Brain microvascular endothelial cell (primary cell): ENCODE results near the gene ZFPM1.

Experiments
- DNase-seq: peaks from one replicate; pipeline ENCODE4 v3.0.0-alpha.2; 2020
- H3K27ac ChIP-seq: fragments of 250-450 bp; sonication (Bioruptor Pico); 2 replicates; pipeline ENCODE4 v1.5.1; 2020; ENCODE audit warnings: mild to moderate bottlenecking, moderate library complexity
- H3K27me3 ChIP-seq: fragments of 250-450 bp; sonication (Bioruptor Pico); replicated peaks from 2 replicates; pipeline ENCODE4 v1.5.1; 2020; ENCODE audit warnings: mild to moderate bottlenecking
- H3K36me3 ChIP-seq: fragments of 250-450 bp; sonication (Bioruptor Pico); replicated peaks from 2 replicates; pipeline ENCODE4 v1.5.1; 2020; ENCODE audit warnings: mild to moderate bottlenecking
- H3K4me3 ChIP-seq: 2 replicates; pipeline ENCODE4 v1.5.1; 2011; ENCODE audit warnings: low read depth, mild to moderate bottlenecking, control low read depth, low read length, moderate library complexity
- CTCF ChIP-seq: IDR thresholded peaks from 2 replicates; pipeline ENCODE4 v1.5.1; 2011; ENCODE audit warnings: low read depth, mild to moderate bottlenecking, moderate library complexity, low read length, control low read depth, inconsistent platforms; ENCODE audit errors: missing control alignments
- in situ Hi-C: cut with HindIII; loops from 2 replicates; pipeline ENCODE4 v1.10.0; 2017; ENCODE audit warnings: low sequenced_read_pairs, low pct_ligation_motif_present

Gene ZFPM1

GRCh38 chr16:88453217-88453531 is at the start of gene ZFPM1:
Gene ZFPM1 (plus strand): TSS chr16:88453280. CDS start chr16:88453639, 359 bp downstream.
- no peaks in the 10 kb centered on the region for H3K36me3 ChIP-seq
- in situ Hi-C loops: no loop called here
- no peak for TF ChIP-seq CTCF
- no peak for DNase-seq
- H3K27me3 ChIP-seq: no peaks in the 10 kb centered on the region
- H3K4me3 ChIP-seq: peak within 1 kb of the TSS; percentile 64
- peak within 1 kb of the TSS; percentile 65 for H3K27ac ChIP-seq

DNA sequence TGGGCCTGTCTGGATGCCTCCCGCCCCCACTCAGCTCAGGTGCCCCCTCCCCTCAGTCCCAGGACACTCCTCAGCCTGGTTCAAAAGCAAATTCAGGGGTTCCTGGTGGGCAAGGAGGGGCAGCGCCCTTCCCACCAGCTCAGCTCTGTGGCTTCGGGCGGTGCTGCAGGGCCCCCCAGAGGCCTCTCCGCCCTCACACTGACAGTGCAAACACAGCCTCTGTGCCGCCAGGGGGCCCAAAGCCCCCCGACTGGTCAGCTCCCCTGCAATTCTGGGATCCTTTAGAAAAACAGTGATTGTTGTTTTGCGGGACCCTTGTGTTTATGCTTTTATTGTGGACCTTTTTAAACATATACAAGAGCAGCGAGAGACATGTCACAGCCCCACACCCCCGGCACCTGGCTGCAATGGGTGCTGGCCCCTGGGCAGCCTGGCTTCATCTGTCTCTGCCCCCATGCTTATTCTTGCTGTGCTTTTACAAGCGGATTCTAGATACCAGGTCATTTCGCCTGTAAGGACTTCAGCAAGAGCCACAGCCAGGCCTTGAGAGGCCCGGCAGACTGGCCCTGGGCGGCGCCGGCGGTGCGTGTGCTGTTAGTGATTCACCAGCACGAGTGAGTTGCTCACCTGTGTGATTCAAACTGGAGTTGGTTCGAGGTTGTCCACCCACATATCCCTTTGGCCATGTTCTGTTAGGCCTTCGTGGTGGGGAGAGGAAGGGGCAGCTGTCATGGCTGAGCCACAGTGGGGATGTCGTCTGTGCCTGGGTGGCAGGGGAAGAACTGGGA is 49.1 kb upstream of the ZFPM1 start:
- no peak overlapping the region for H3K4me3 ChIP-seq
- no peak overlapping the region for H3K27ac ChIP-seq
- H3K36me3 ChIP-seq: peaks cover 15% of the 10 kb centered on the region
- in situ Hi-C loops: no loop called here
- no peaks in the 10 kb centered on the region for H3K27me3 ChIP-seq
- no peak for DNase-seq
- TF ChIP-seq CTCF: peak; percentile 32

GRCh38 chr16:88404769-88405168 is 48.3 kb upstream of the ZFPM1 start:
- Histone ChIP-seq H3K4me3 (no peak overlapping the region), H3K36me3 (peaks cover 13% of the 10 kb centered on the region), H3K27me3 (no peaks in the 10 kb centered on the region), H3K27ac (no peak overlapping the region)
- in situ Hi-C loops: no loop called here
- no peak for DNase-seq
- TF ChIP-seq CTCF: no peak

DNA sequence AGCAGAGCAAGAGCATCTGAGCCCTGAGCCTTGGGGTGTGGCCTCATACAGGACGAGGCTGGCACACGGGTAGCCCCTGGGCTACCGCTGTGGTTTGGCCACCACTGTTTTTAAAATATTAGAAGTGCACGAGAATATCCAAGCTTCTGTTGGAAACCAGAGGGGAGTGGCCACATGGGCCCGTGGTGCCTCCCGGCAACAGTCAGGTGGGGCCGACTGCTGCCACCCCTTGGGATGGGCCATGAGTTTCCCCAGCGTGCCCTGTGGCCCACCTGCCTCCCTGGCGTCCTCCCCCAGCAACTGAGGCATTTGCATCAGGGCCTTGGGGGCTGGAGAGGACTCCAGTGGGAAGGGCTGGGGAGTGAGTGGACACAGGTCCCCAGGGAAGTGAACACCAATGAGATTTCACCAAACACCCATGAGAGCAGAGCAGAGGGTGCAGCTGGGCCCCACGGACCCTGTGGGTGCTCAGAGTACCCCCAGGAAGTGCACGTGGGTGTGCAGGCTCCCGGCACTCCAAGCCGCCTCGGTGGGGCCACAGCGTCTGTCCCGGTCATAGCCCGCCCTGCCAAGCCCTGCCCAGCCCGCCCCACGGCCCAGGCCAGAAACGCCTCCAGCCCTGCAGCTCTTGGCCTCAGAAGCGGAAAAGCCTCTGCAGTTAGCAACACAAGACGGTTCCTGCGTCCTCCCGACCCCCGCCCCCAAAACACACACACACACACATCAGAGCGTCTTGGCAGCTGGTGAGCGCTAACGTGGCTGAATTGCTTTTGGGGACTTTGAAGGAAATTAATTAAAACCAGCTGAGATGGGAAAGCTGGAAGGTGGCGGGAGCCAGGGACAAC is 47.6 kb upstream of the ZFPM1 start:
- peak; percentile 30 for DNase-seq
- H3K27me3 ChIP-seq: no peaks in the 10 kb centered on the region
- H3K27ac ChIP-seq: no peak overlapping the region
- in situ Hi-C loops: no loop called here
- no peak for TF ChIP-seq CTCF
- H3K4me3 ChIP-seq: no peak overlapping the region
- peaks cover 9% of the 10 kb centered on the region for H3K36me3 ChIP-seq

GRCh38 chr16:88406096-88407041 is 46.7 kb upstream of the ZFPM1 start:
- H3K27me3 ChIP-seq: no peaks in the 10 kb centered on the region
- no peak overlapping the region for H3K27ac ChIP-seq
- peaks cover 10% of the 10 kb centered on the region for H3K36me3 ChIP-seq
- no peak for DNase-seq
- TF ChIP-seq CTCF: peak; percentile 59
- H3K4me3 ChIP-seq: no peak overlapping the region
- in situ Hi-C loops: no loop called here
